OCI-LY7 (cell line): ENCODE data around the gene UHRF2. TPM values are rescaled to one million over a fixed set of nuclear protein-coding genes. Genes with fewer than 3 reads are reported as not detected.

Experiments used
- BruUV-seq: library from RNA; stranded (reverse); fragments of 400-500 nt; replicated peaks from 2 replicates; lab custom pipeline; 2021; lab: Mats Ljungman, UMichigan
- CTCF ChIA-PET: fragments of 300-600 bp; sonication (Branson Sonifier 250); formaldehyde crosslinking; loops from one replicate; lab custom pipeline; 2022; ENCODE audit warnings: antibody characterized with exemption; ENCODE audit not compliant: unreplicated experiment; lab: Charles Lee
- POLR2A ChIA-PET: fragments of 300-600 bp; sonication (Branson Sonifier 250); formaldehyde crosslinking; loops from one replicate; lab custom pipeline; 2022; ENCODE audit warnings: antibody characterized with exemption; lab: Charles Lee
- DNase-seq: peaks from one replicate; pipeline ENCODE4 v3.0.0-alpha.2; 2015; ENCODE audit warnings: low spot score
- H2AFZ ChIP-seq: fragments of 200-600 bp; sonication (generic), shearing (Covaris generic); 2 replicates; pipeline ENCODE4 v1.6.1; 2014; ENCODE audit warnings: mild to moderate bottlenecking, antibody characterized with exemption, low read length, moderate library complexity
- H3K27ac ChIP-seq: fragments of 200-600 bp; sonication (generic); 2 replicates; pipeline ENCODE4 v1.5.1; 2014; ENCODE audit warnings: mixed run types, low read depth, mild to moderate bottlenecking, moderate library complexity, low read length, inconsistent platforms; ENCODE audit not compliant: poor library complexity, severe bottlenecking
- H3K36me3 ChIP-seq: fragments of 200-600 bp; sonication (generic); 2 replicates; pipeline ENCODE4 v1.6.1; 2014; ENCODE audit warnings: mild to moderate bottlenecking, antibody characterized with exemption, low read length, moderate library complexity, mixed read lengths; ENCODE audit not compliant: insufficient read depth
- H3K4me1 ChIP-seq: fragments of 200-600 bp; sonication (generic); 2 replicates; pipeline ENCODE4 v1.5.1; 2014; ENCODE audit warnings: mild to moderate bottlenecking, low read length; ENCODE audit not compliant: insufficient read depth, poor library complexity, severe bottlenecking
- H3K4me2 ChIP-seq: fragments of 200-600 bp; sonication (generic); 2 replicates; pipeline ENCODE4 v1.6.1; 2014; ENCODE audit warnings: mild to moderate bottlenecking, low read length
- H3K4me3 ChIP-seq: fragments of 200-600 bp; sonication (generic); 2 replicates; pipeline ENCODE4 v1.5.1; 2014; ENCODE audit warnings: mild to moderate bottlenecking, low read depth, low read length; ENCODE audit not compliant: poor library complexity, severe bottlenecking
- H3K79me2 ChIP-seq: fragments of 200-600 bp; sonication (generic); 2 replicates; pipeline ENCODE4 v1.6.1; 2016; ENCODE audit warnings: low read depth, mild to moderate bottlenecking, low read length, moderate library complexity, mixed read lengths; ENCODE audit not compliant: insufficient read depth
- H3K9me2 ChIP-seq: fragments of 200-600 bp; sonication (generic); 2 replicates; pipeline ENCODE4 v1.6.1; 2016; ENCODE audit warnings: mild to moderate bottlenecking, low read length, mixed read lengths; ENCODE audit not compliant: insufficient read depth
- H3K9me3 ChIP-seq: fragments of 200-600 bp; sonication (generic); 2 replicates; pipeline ENCODE4 v1.6.1; 2014; ENCODE audit warnings: mild to moderate bottlenecking, mixed run types, low read length, mixed read lengths
- H4K20me1 ChIP-seq: fragments of 200-600 bp; sonication (generic); 2 replicates; pipeline ENCODE4 v1.6.1; 2014; ENCODE audit warnings: mild to moderate bottlenecking, antibody characterized with exemption, low read length, moderate library complexity, mixed read lengths; ENCODE audit not compliant: insufficient read depth
- CTCF ChIP-seq: fragments of 200-600 bp; sonication (generic); conservative IDR thresholded peaks from 2 replicates; pipeline ENCODE4 v1.5.1; 2014; ENCODE audit warnings: mild to moderate bottlenecking, antibody characterized with exemption, low read length, moderate library complexity, mixed read lengths
- EZH2phosphoT487 ChIP-seq: fragments of 200-600 bp; sonication (generic); IDR thresholded peaks from 2 replicates; pipeline ENCODE4 v1.6.1; 2018; ENCODE audit warnings: low read depth, borderline replicate concordance, mild to moderate bottlenecking, mixed run types, antibody characterized with exemption, low read length, moderate library complexity, mixed read lengths
- intact Hi-C: fragments of 100-400 bp; cut with micrococcal nuclease; formaldehyde crosslinking; loops from one replicate; pipeline ENCODE4 v1.10.0; 2022; ENCODE audit not compliant: unreplicated experiment
- total RNA-seq, 2 experiments: library from RNA; depleted of rRNA in 1 of 2; stranded (reverse); fragments of >200 nt in 1 of 2; shearing (Covaris generic) in 1 of 2; gene quantifications; 2 replicates each; pipeline ENCODE4 v1.2.3, GENCODE V29; 2014 to 2022

UHRF2 gene
- total RNA-seq, 2 experiments from 2014 or later = 70.1 to 76.6 TPM

DNA sequence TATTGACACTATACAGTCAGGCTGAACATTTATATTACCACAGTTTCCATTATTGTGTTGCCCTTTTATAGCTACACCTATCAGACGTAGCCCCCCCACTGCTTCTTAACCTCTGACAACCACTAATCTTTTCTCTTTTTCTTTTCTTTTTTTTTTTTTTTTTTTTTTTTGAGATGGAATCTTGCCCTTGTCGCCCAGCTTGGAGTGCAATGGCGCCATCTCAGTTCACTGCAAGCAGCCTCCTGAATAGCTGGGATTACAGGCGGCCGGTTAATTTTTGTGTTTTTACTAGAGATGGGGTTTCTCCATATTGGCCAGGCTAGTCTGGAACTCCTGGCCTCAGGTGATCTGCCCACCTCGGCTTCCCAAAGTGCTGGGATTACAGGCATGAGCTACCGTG is 75.4 kb downstream of the UHRF2 start:
- POLR2A ChIA-PET = interaction anchor here (0.7 to 1.5 kb wide), 8 partner anchors 10 to 296 kb away, joined by 3 to 5 read pairs (median 4); no protein-coding TSS in a partner anchor

GRCh38 chr9:6489099-6489498 is 76.1 kb downstream of the UHRF2 start:
- Histone ChIP-seq H4K20me1 (no peaks in the 10 kb centered on the region), H3K27ac (no peak overlapping the region), H3K9me3 (no peaks in the 10 kb centered on the region), H3K4me1 (no peaks in the 10 kb centered on the region), H3K4me2 (no peak overlapping the region), H3K79me2 (no peaks in the 10 kb centered on the region), H3K4me3 (no peak overlapping the region), H3K36me3 (peaks cover 86% of the 10 kb centered on the region), H3K9me2 (no peaks in the 10 kb centered on the region), H2AFZ (no peak overlapping the region)
- DNase-seq = no peak
- TF ChIP-seq CTCF (no peak), EZH2phosphoT487 (no peak)
- ChIA-PET CTCF (no interaction called here), POLR2A (interaction anchor here (0.7 to 1.0 kb wide), 4 partner anchors 18 to 297 kb away, joined by 3 to 5 read pairs (median 4); no protein-coding TSS in a partner anchor)
- no TSS peak for BruUV-seq
- intact Hi-C loops = loop anchor here (2.0 kb wide), 1 partner anchor 14 kb away; no protein-coding TSS in a partner anchor

More for the DNA sequence above, 75.4 kb downstream of the UHRF2 start:
- no peak for TF ChIP-seq EZH2phosphoT487
- TF ChIP-seq CTCF = no peak; the same call in 1 of the 2 replicates
- no peak overlapping the region for H2AFZ ChIP-seq
- H3K4me3 ChIP-seq = no peak overlapping the region
- H3K9me3 ChIP-seq = no peaks in the 10 kb centered on the region
- CTCF ChIA-PET = no interaction called here
- no peaks in the 10 kb centered on the region for H3K79me2 ChIP-seq
- no TSS peak for BruUV-seq
- H3K36me3 ChIP-seq = peaks cover 83% of the 10 kb centered on the region
- peak; percentile 13 for DNase-seq
- no peak overlapping the region for H3K27ac ChIP-seq
- H3K4me1 ChIP-seq = no peaks in the 10 kb centered on the region
- no peaks in the 10 kb centered on the region for H4K20me1 ChIP-seq
- intact Hi-C loops = loop anchor here (2.0 kb wide), 1 partner anchor 14 kb away; no protein-coding TSS in a partner anchor
- no peaks in the 10 kb centered on the region for H3K9me2 ChIP-seq
- H3K4me2 ChIP-seq = no peak overlapping the region

DNA sequence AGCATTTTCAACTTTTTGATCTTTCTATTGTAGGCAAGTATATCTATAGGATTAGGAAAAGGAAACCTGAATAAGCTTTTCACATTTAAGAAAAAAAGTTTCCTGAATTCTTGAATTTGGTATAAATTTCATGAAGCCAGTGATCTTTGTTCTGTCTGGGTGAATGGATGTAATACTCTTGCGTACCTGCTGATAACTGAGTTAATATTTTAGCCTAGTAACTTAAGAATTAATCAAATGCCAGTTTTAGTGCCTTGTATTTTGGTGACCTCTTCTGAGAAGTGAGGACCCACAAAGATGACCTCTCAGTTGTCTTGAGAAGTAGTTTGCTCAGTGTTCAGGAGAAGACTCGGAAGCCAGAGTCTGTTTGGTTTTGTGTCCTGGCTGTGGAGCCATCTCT is 77.9 kb downstream of the UHRF2 start:
- Histone ChIP-seq H3K79me2 (no peaks in the 10 kb centered on the region), H4K20me1 (no peaks in the 10 kb centered on the region), H3K9me3 (no peaks in the 10 kb centered on the region), H2AFZ (no peak overlapping the region), H3K4me3 (no peak overlapping the region), H3K27ac (no peak overlapping the region), H3K4me1 (no peaks in the 10 kb centered on the region), H3K36me3 (peaks cover 88% of the 10 kb centered on the region), H3K4me2 (no peak overlapping the region), H3K9me2 (no peaks in the 10 kb centered on the region)
- no TSS peak for BruUV-seq
- no peak for DNase-seq
- POLR2A ChIA-PET = interaction anchor here (0.9 kb wide), 1 partner anchor 10 kb away, joined by 3 read pairs; no protein-coding TSS in a partner anchor
- CTCF ChIA-PET = no interaction called here
- TF ChIP-seq EZH2phosphoT487 = no peak
- TF ChIP-seq CTCF = no peak
- intact Hi-C loops = no loop called here
